Activated B cell treated with CpG ODN at 0.5 μM for 24 hours (primary cell): ENCODE results near the gene FMNL2. TPM values are rescaled to one million over a fixed set of nuclear protein-coding genes. Genes with fewer than 3 reads are reported as not detected.

ENCODE experiments used
- ATAC-seq: fragments of 200-7000 bp; cut with Tn5 transposase; one replicate; pipeline ENCODE4 v1.10.0; 2021; ENCODE audit warnings: low read depth, mild to moderate bottlenecking, moderate library complexity
- CTCF ChIA-PET: fragments of 350-600 bp; sonication (Branson Sonifier 250); formaldehyde crosslinking; loops from one replicate; lab custom pipeline; 2021; ENCODE audit warnings: antibody characterized with exemption; lab: Charles Lee
- POLR2A ChIA-PET: fragments of 350-600 bp; sonication (Branson Sonifier 250); formaldehyde crosslinking; loops from one replicate; lab custom pipeline; 2021; ENCODE audit warnings: antibody characterized with exemption; lab: Charles Lee
- DNase-seq: peaks from one replicate; pipeline ENCODE4 v3.0.0; 2022
- H3K27ac Mint-ChIP-seq: one replicate; pipeline ENCODE4 v1.8.0; 2020; ENCODE audit warnings: mixed read lengths
- H3K27me3 Mint-ChIP-seq: one replicate; pipeline ENCODE4 v1.8.0; 2021; ENCODE audit warnings: mixed read lengths
- H3K36me3 Mint-ChIP-seq: one replicate; pipeline ENCODE4 v1.8.0; 2021; ENCODE audit warnings: low read depth, mixed read lengths
- H3K4me1 Mint-ChIP-seq: one replicate; pipeline ENCODE4 v1.8.0; 2021; ENCODE audit warnings: mixed read lengths
- H3K4me3 Mint-ChIP-seq: one replicate; pipeline ENCODE4 v1.8.0; 2020; ENCODE audit warnings: mild to moderate bottlenecking, mixed read lengths
- H3K9me3 Mint-ChIP-seq: one replicate; pipeline ENCODE4 v1.8.0; 2020; ENCODE audit warnings: mixed read lengths
- CTCF ChIP-seq: fragments of 200-600 bp; IDR thresholded peaks from one replicate; pipeline ENCODE4 v1.8.0; 2022; ENCODE audit warnings: antibody characterized with exemption, mild to moderate bottlenecking
- intact Hi-C: fragments of 100-400 bp; cut with micrococcal nuclease; formaldehyde crosslinking; loops from one replicate; pipeline ENCODE4 v1.15.1; 2024
- total RNA-seq: library from RNA; stranded (reverse); gene quantifications from 2 replicates; pipeline ENCODE4 v1.2.3, GENCODE V29; 2022

The FMNL2 gene
- total RNA-seq, 1 donor from 2014 or later = 4.0 TPM

GRCh38 chr2:152467677-152468410, 132.9 kb downstream of the FMNL2 start:
- Mint-ChIP-seq H3K9me3 (no peaks in the 10 kb centered on the region), H3K4me3 (peak overlapping the region; percentile 52), H3K27ac (peak overlapping the region; percentile 73), H3K4me1 (peaks cover 63% of the 10 kb centered on the region), H3K36me3 (no peaks in the 10 kb centered on the region), H3K27me3 (no peaks in the 10 kb centered on the region)
- ATAC-seq (no peak), DNase-seq (no peak)
- ChIA-PET CTCF (no interaction called here), POLR2A (interaction anchor here (0.7 to 1.0 kb wide), 2 partner anchors 22 to 31 kb away, joined by 3 read pairs; no protein-coding TSS in a partner anchor)
- intact Hi-C loops = loop anchor here (1.0 to 5.0 kb wide), 4 partner anchors 34 to 144 kb away; partner anchors contain the start of gene FMNL2
- TF ChIP-seq CTCF = no peak

- intact Hi-C loops = loop anchor here (5.0 kb wide), 2 partner anchors 33 to 143 kb away; no protein-coding TSS in a partner anchor
- H3K36me3 Mint-ChIP-seq = no peaks in the 10 kb centered on the region
- H3K9me3 Mint-ChIP-seq = no peaks in the 10 kb centered on the region
- H3K4me3 Mint-ChIP-seq = peak overlapping the region; percentile 36
- no peak for DNase-seq
- ChIA-PET POLR2A (no interaction called here), CTCF (no interaction called here)
- H3K4me1 Mint-ChIP-seq = peaks cover 57% of the 10 kb centered on the region
- no peak for ATAC-seq
- no peaks in the 10 kb centered on the region for H3K27me3 Mint-ChIP-seq
- TF ChIP-seq CTCF = no peak
- peak overlapping the region; percentile 59 for H3K27ac Mint-ChIP-seq
Measured at GRCh38 chr2:152468899-152469692, 134.1 kb downstream of the FMNL2 start.

- intact Hi-C loops = no loop called here
- ChIA-PET POLR2A (interaction anchor here (0.6 kb wide), 1 partner anchor 14 kb away, joined by 3 read pairs; no protein-coding TSS in a partner anchor), CTCF (no interaction called here)
- H3K4me1 Mint-ChIP-seq = peaks cover 37% of the 10 kb centered on the region
- no peaks in the 10 kb centered on the region for H3K9me3 Mint-ChIP-seq
- H3K27me3 Mint-ChIP-seq = no peaks in the 10 kb centered on the region
- no peaks in the 10 kb centered on the region for H3K36me3 Mint-ChIP-seq
- DNase-seq (no peak), ATAC-seq (no peak)
- no peak overlapping the region for H3K27ac Mint-ChIP-seq
- H3K4me3 Mint-ChIP-seq = no peak overlapping the region
- TF ChIP-seq CTCF = no peak
Measured at GRCh38 chr2:152470861-152471854, 136.2 kb downstream of the FMNL2 start.

- no peaks in the 10 kb centered on the region for H3K9me3 Mint-ChIP-seq
- H3K4me3 Mint-ChIP-seq = no peak overlapping the region
- no peak for TF ChIP-seq CTCF
- no peak overlapping the region for H3K27ac Mint-ChIP-seq
- ATAC-seq (no peak), DNase-seq (no peak)
- no peaks in the 10 kb centered on the region for H3K27me3 Mint-ChIP-seq
- CTCF ChIA-PET = no interaction called here
- POLR2A ChIA-PET = no interaction called here
- intact Hi-C loops = no loop called here
- H3K36me3 Mint-ChIP-seq = no peaks in the 10 kb centered on the region
- peaks cover 24% of the 10 kb centered on the region for H3K4me1 Mint-ChIP-seq
Measured at GRCh38 chr2:152472481-152472887, 137.5 kb downstream of the FMNL2 start.
